HepG2 (cell line): ENCODE data around the gene ERFL. TPM values are rescaled to one million over a fixed set of nuclear protein-coding genes. Genes with fewer than 3 reads are reported as not detected.

Experiments used
- AKNA ChIP-seq: sonication (generic); formaldehyde crosslinking; IDR thresholded peaks from 2 replicates; pipeline ENCODE4 v1.4.0; 2020; ENCODE audit warnings: missing genetic modification reagents, borderline replicate concordance
- BCL3 ChIP-seq: sonication (generic); formaldehyde crosslinking; IDR thresholded peaks from 2 replicates; pipeline ENCODE4 v1.5.1; 2020; ENCODE audit warnings: mild to moderate bottlenecking, missing genetic modification reagents, moderate library complexity
- CBX1 ChIP-seq: IDR thresholded peaks from one replicate; pipeline ENCODE4 v1.6.1; 2016; ENCODE audit warnings: antibody characterized with exemption, low read depth
- CTCF ChIP-seq: sonication (generic); formaldehyde crosslinking; IDR thresholded peaks from 2 replicates; pipeline ENCODE4 v1.5.0; 2020; ENCODE audit warnings: mild to moderate bottlenecking, missing genetic modification reagents, moderate library complexity
- FOXM1 ChIP-seq: sonication (generic); formaldehyde crosslinking; IDR thresholded peaks from 2 replicates; pipeline ENCODE4 v1.5.0; 2020; ENCODE audit warnings: missing genetic modification reagents
- MATR3 ChIP-seq: sonication (generic); formaldehyde crosslinking; IDR thresholded peaks from 2 replicates; pipeline ENCODE4 v1.4.0; 2020; ENCODE audit warnings: missing genetic modification reagents
- MXI1 ChIP-seq: IDR thresholded peaks from 3 replicates; pipeline ENCODE4 v1.6.1; 2012; ENCODE audit warnings: low read depth, low read length, inconsistent platforms, borderline replicate concordance
- NFE2 ChIP-seq: sonication (generic); formaldehyde crosslinking; IDR thresholded peaks from 2 replicates; pipeline ENCODE4 v1.4.0; 2020; ENCODE audit warnings: missing genetic modification reagents
- SRSF9 ChIP-seq: fragments of 200-400 bp; formaldehyde crosslinking; IDR thresholded peaks from 2 replicates; pipeline ENCODE4 v1.6.1; 2018; ENCODE audit warnings: borderline replicate concordance, mild to moderate bottlenecking, low read depth, low read length; ENCODE audit not compliant: insufficient read depth, poor library complexity, severe bottlenecking
- TOE1 ChIP-seq: sonication (generic); formaldehyde crosslinking; IDR thresholded peaks from 2 replicates; pipeline ENCODE4 v1.4.0; 2020; ENCODE audit warnings: mild to moderate bottlenecking, missing genetic modification reagents
- ZC3H13 ChIP-seq: sonication (generic); formaldehyde crosslinking; IDR thresholded peaks from 2 replicates; pipeline ENCODE4 v1.8.1; 2023; ENCODE audit warnings: mild to moderate bottlenecking, missing genetic modification reagents, moderate library complexity
- ZNF230 ChIP-seq: sonication (generic); formaldehyde crosslinking; IDR thresholded peaks from 2 replicates; pipeline ENCODE4 v1.4.0; 2020; ENCODE audit warnings: mild to moderate bottlenecking, missing genetic modification reagents
- ZNF33B ChIP-seq: sonication (generic); formaldehyde crosslinking; IDR thresholded peaks from 2 replicates; pipeline ENCODE4 v1.5.1; 2020; ENCODE audit warnings: mild to moderate bottlenecking, missing genetic modification reagents
- ZNF484 ChIP-seq: sonication (generic); formaldehyde crosslinking; IDR thresholded peaks from 2 replicates; pipeline ENCODE4 v1.5.1; 2020; ENCODE audit warnings: mild to moderate bottlenecking, low read depth, missing genetic modification reagents, borderline replicate concordance
- ZNF546 ChIP-seq: sonication (generic); formaldehyde crosslinking; conservative IDR thresholded peaks from 2 replicates; pipeline ENCODE4 v1.8.1; 2023; ENCODE audit warnings: mild to moderate bottlenecking, missing genetic modification reagents
- ZNF576 ChIP-seq: sonication (generic); formaldehyde crosslinking; IDR thresholded peaks from 2 replicates; pipeline ENCODE4 v1.4.0; 2020; ENCODE audit warnings: mild to moderate bottlenecking, missing genetic modification reagents
- ZNF691 ChIP-seq: sonication (generic); formaldehyde crosslinking; IDR thresholded peaks from 2 replicates; pipeline ENCODE4 v1.4.0; 2020; ENCODE audit warnings: missing genetic modification reagents, low read depth, mild to moderate bottlenecking, borderline replicate concordance
- ZNF7 ChIP-seq: IDR thresholded peaks from 2 replicates; pipeline ENCODE4 v1.6.1; 2016; ENCODE audit warnings: missing biosample characterization, missing genetic modification reagents
- ZNF775 ChIP-seq: sonication (generic); formaldehyde crosslinking; IDR thresholded peaks from 2 replicates; pipeline ENCODE4 v1.4.0; 2020; ENCODE audit warnings: missing genetic modification reagents, mild to moderate bottlenecking, moderate library complexity, borderline replicate concordance
- ZNF781 ChIP-seq: sonication (generic); formaldehyde crosslinking; IDR thresholded peaks from 2 replicates; pipeline ENCODE4 v1.5.1; 2020; ENCODE audit warnings: borderline replicate concordance, mild to moderate bottlenecking, missing genetic modification reagents; ENCODE audit errors: not compliant biosample characterization
- polyA plus RNA-seq, 8 experiments: library from polyadenylated mRNA; depleted of rRNA in 3 of 8; stranded (reverse) in 7 of 8; unstranded in 1 of 8; fragments of >200 nt; fragmentation: Illumina TruSeq in 4 of 8; extraction: Trizol in 4 of 8; gene quantifications; 2 replicates each; pipeline versions ENCODE4 v1.2.1 to v1.2.3, GENCODE V29; 2011 to 2016; ENCODE audit warnings: low read depth in 4 of 8, missing spikeins in 1 of 8, mixed read lengths in 1 of 8; ENCODE audit not compliant: insufficient read depth in 1 of 8
- total RNA-seq, 5 experiments: library from RNA; depleted of rRNA; stranded (reverse); fragments of >200 nt; fragmentation: Illumina TruSeq; extraction: Trizol; gene quantifications; 2 replicates each; pipeline ENCODE4 v1.2.3, GENCODE V29; 2016; ENCODE audit warnings: low read depth in 1 of 5

ERFL gene
- total and polyA plus RNA-seq, 2 of the 13 experiments (the other 11 are each of a cell fraction or from before 2014, with no cell fraction given): not detected

- TF ChIP-seq CTCF (0 out of 2 replicates have a peak, but pooled peaks have one; percentile 9), ZNF7 (CRISPR knock-in tag) (no peak), TOE1 (no peak), FOXM1 (CRISPR knock-in tag) (no peak), MATR3 (no peak), CBX1 (no peak), ZNF546 (no peak), ZC3H13 (CRISPR knock-in tag) (0 out of 2 replicates have a peak, but pooled peaks have one; percentile 34), ZNF691 (CRISPR knock-in tag) (no peak), ZNF230 (no peak), ZNF576 (no peak), ZNF781 (CRISPR knock-in tag) (no peak), MXI1 (peak; percentile 55; the same call in 1 of the 3 replicates), ZNF775 (CRISPR knock-in tag) (no peak), ZNF484 (CRISPR knock-in tag) (no peak), NFE2 (CRISPR knock-in tag) (no peak), BCL3 (CRISPR knock-in tag) (0 out of 2 replicates have a peak, but pooled peaks have one; percentile 21), SRSF9 (no peak), AKNA (CRISPR knock-in tag) (no peak), ZNF33B (no peak)
These were observed 24.0 kb downstream of the ERFL start (continued) for GRCh38 chr19:41904118-41904870.
